ENCODE measurements around the gene USP47. TPM values are rescaled to one million over a fixed set of nuclear protein-coding genes. Genes with fewer than 3 reads are reported as not detected.
A peak's percentile ranks its signal among the peaks of the same experiment; 100 is the strongest.
"Not testable (repeated sequence)": the region's sequence is repeated elsewhere in the genome, so short reads cannot be mapped to it uniquely, and the experiment has no call there.

Gene USP47
- total and polyA plus RNA-seq, 7 experiments from 2014 or later = 42.1 to 72.4 (median 59.1) TPM

DNA sequence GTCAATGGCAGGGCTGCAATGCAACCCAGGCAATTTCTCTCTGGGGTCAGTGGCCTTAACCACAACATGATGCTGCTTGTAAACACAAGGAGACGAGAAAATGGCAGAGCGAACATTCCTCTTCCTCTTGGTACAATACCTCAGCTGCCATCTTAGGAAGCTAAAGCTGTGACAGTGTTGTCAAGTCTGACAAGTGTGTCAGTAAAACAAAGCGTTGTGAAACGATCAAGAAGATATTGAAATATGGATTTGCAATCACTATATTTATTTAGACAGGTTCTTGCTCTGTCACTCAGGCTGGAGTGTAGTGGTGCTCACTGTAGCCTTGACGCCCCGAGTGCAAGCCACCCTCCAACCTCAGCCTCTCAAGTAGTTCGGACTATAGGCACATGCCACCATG lies 14.5 kb upstream of the USP47 start:
- ChIA-PET POLR2A (interaction anchor here (0.7 to 1.5 kb wide), 2 partner anchors 10 to 14 kb away, joined by 3 to 4 read pairs; partner anchors contain the start of gene USP47), CTCF (interaction anchor here (1.0 to 1.4 kb wide), 2 partner anchors 28 kb away, joined by 4 to 6 read pairs; no protein-coding TSS in a partner anchor)
- no peak for ATAC-seq
- no peak overlapping the region for H3K27ac Mint-ChIP-seq
- Histone ChIP-seq H3K4me3 (ENCODE audit: low read length) (no peak overlapping the region), H3K27ac (ENCODE audit: low read depth, low read length) (no peak overlapping the region), H3K9me3 (ENCODE audit: control insufficient read depth in 2 of 3, low read length in 3 of 3) (no peaks in the 10 kb centered on the region), H3K27me3 (ENCODE audit: control insufficient read depth in 2 of 2, insufficient read depth in 2 of 2, low read length in 2 of 2) (no peaks in the 10 kb centered on the region), H3K4me1 (ENCODE audit: control insufficient read depth in 2 of 2, insufficient read depth in 2 of 2, low read length in 2 of 2) (no peaks in the 10 kb centered on the region), H3K36me3 (ENCODE audit: control insufficient read depth in 2 of 3, insufficient read depth in 3 of 3, low read length in 3 of 3) (no peaks in the 10 kb centered on the region)
- peaks cover 0 to 6% (median 0%) of the 10 kb centered on the region in 5 donors for H3K36me3 Mint-ChIP-seq
- intact Hi-C loops (cut with micrococcal nuclease) = no loop called here
- peaks cover 0 to 11% (median 5%) of the 10 kb centered on the region in 11 donors for H3K9me3 Mint-ChIP-seq
- no peak overlapping the region for H3K4me3 Mint-ChIP-seq
- H3K27me3 Mint-ChIP-seq = peaks cover 0 to 15% (median 0%) of the 10 kb centered on the region in 5 donors
- H3K4me1 Mint-ChIP-seq = peaks cover 0 to 4% (median 0%) of the 10 kb centered on the region in 7 donors
- DNase-seq = no peak

DNA sequence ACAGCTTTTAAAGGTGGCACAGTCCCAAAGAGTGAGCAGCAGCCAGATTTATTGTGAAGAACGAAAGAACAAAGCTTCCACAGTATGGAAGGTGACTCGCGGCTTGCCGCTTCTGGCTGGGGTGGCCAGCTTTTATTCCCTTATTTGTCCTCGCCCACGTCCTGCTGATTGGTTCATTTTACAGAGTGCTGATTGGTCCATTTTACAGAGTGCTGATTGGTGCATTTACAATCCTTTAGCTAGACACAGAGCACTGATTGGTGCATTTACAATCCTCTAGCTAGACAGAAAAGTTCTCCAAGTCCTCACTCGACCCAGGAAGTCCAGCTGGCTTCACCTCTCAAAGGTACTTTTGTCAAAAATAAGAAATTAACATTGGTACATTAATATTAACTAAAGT lies 10.4 kb upstream of the USP47 start:
- H3K36me3 Mint-ChIP-seq; H3K4me3 Mint-ChIP-seq; H3K9me3 Mint-ChIP-seq; POLR2A ChIA-PET; H3K4me1 Mint-ChIP-seq; H3K27me3 ChIP-seq (ENCODE audit: control insufficient read depth in 2 of 2, insufficient read depth in 2 of 2, low read length in 2 of 2); CTCF ChIA-PET; H3K9me3 ChIP-seq (ENCODE audit: control insufficient read depth in 2 of 3, low read length in 3 of 3); H3K27ac Mint-ChIP-seq; ATAC-seq; intact Hi-C loops (cut with micrococcal nuclease); H3K4me1 ChIP-seq (ENCODE audit: control insufficient read depth in 2 of 2, insufficient read depth in 2 of 2, low read length in 2 of 2); DNase-seq; H3K27ac ChIP-seq (ENCODE audit: low read depth, low read length); H3K4me3 ChIP-seq (ENCODE audit: low read length); H3K36me3 ChIP-seq (ENCODE audit: control insufficient read depth in 2 of 3, insufficient read depth in 3 of 3, low read length in 3 of 3): not testable (repeated sequence)
- H3K27me3 Mint-ChIP-seq = peaks cover 0 to 32% (median 3%) of the 10 kb centered on the region in 5 donors

GRCh38 chr11:11836676-11837231 lies 5.0 kb upstream of the USP47 start:
- Mint-ChIP-seq H3K4me3 (no peak overlapping the region), H3K27me3 (peaks cover 5 to 36% (median 13%) of the 10 kb centered on the region in 5 donors), H3K27ac (no peak overlapping the region), H3K9me3 (peaks cover 0 to 2% (median 0%) of the 10 kb centered on the region in 11 donors), H3K36me3 (peaks cover 0 to 3% (median 0%) of the 10 kb centered on the region in 5 donors), H3K4me1 (peaks cover 0 to 4% (median 0%) of the 10 kb centered on the region in 7 donors)
- H3K27me3 ChIP-seq (ENCODE audit: control insufficient read depth in 2 of 2, insufficient read depth in 2 of 2, low read length in 2 of 2) = no peaks in the 10 kb centered on the region
- no peak overlapping the region for H3K27ac ChIP-seq (ENCODE audit: low read depth, low read length)
- POLR2A ChIA-PET = interaction anchor here (0.6 kb wide), 1 partner anchor 9 kb away, joined by 3 read pairs; no protein-coding TSS in a partner anchor
- ATAC-seq (no peak), DNase-seq (no peak)
- peaks cover 0 to 3% of the 10 kb centered on the region in 2 donors for H3K4me1 ChIP-seq (ENCODE audit: control insufficient read depth in 2 of 2, insufficient read depth in 2 of 2, low read length in 2 of 2)
- H3K36me3 ChIP-seq (ENCODE audit: control insufficient read depth in 2 of 3, insufficient read depth in 3 of 3, low read length in 3 of 3) = no peaks in the 10 kb centered on the region
- CTCF ChIA-PET = no interaction called here
- intact Hi-C loops (cut with micrococcal nuclease) = no loop called here
- no peaks in the 10 kb centered on the region for H3K9me3 ChIP-seq (ENCODE audit: control insufficient read depth in 2 of 3, low read length in 3 of 3)
- no peak overlapping the region for H3K4me3 ChIP-seq (ENCODE audit: low read length)

- no peak overlapping the region for H3K4me3 ChIP-seq (ENCODE audit: low read length)
- no peak overlapping the region for H3K27ac Mint-ChIP-seq
- DNase-seq (no peak), ATAC-seq (no peak)
- no peaks in the 10 kb centered on the region for H3K9me3 ChIP-seq (ENCODE audit: control insufficient read depth in 2 of 3, low read length in 3 of 3)
- H3K36me3 ChIP-seq (ENCODE audit: control insufficient read depth in 2 of 3, insufficient read depth in 3 of 3, low read length in 3 of 3) = peaks cover 0 to 6% (median 0%) of the 10 kb centered on the region in 3 experiments
- peaks cover 0 to 2% (median 0%) of the 10 kb centered on the region in 11 donors for H3K9me3 Mint-ChIP-seq
- H3K4me3 Mint-ChIP-seq = peak overlapping the region in 2 of 10 donors; percentile 35 to 42
- H3K4me1 ChIP-seq (ENCODE audit: control insufficient read depth in 2 of 2, insufficient read depth in 2 of 2, low read length in 2 of 2) = peaks cover 11 to 15% of the 10 kb centered on the region in 2 donors
- H3K4me1 Mint-ChIP-seq = peaks cover 0 to 4% (median 3%) of the 10 kb centered on the region in 7 donors
- H3K27me3 ChIP-seq (ENCODE audit: control insufficient read depth in 2 of 2, insufficient read depth in 2 of 2, low read length in 2 of 2) = no peaks in the 10 kb centered on the region
- intact Hi-C loops (cut with micrococcal nuclease) = loop anchor here (5.0 to 10.0 kb wide), 13 partner anchors 58 to 1828 kb away; partner anchors contain the start of genes AMPD3 (in 2 of the 2), BMAL1 (in 2 of the 2), BTBD10 (in 1 of the 2) and CTR9 (in 1 of the 2)
- H3K27ac ChIP-seq (ENCODE audit: low read depth, low read length) = no peak overlapping the region
- H3K36me3 Mint-ChIP-seq = peaks cover 0 to 3% (median 0%) of the 10 kb centered on the region in 5 donors
- H3K27me3 Mint-ChIP-seq = peaks cover 5 to 27% (median 13%) of the 10 kb centered on the region in 5 donors
- ChIA-PET CTCF (no interaction called here), POLR2A (interaction anchor here (4.2 kb wide), 1 partner anchor 1031 kb away, joined by 35 read pairs; the partner anchor contains the start of gene EIF4G2)
Measured at GRCh38 chr11:11839718-11840117, 2.1 kb upstream of the USP47 start.

GRCh38 chr11:11841116-11841722 lies 553 bp upstream of the USP47 start:
- intact Hi-C loops (cut with micrococcal nuclease) = loop anchor here (1.0 to 10.0 kb wide), 15 partner anchors 8 to 1826 kb away; partner anchors contain the start of genes AMPD3 (in 2 of the 2), BMAL1 (in 2 of the 2), BTBD10 (in 1 of the 2) and CTR9 (in 1 of the 2)
- Histone ChIP-seq H3K27me3 (ENCODE audit: control insufficient read depth in 2 of 2, insufficient read depth in 2 of 2, low read length in 2 of 2) (no peaks in the 10 kb centered on the region), H3K4me1 (ENCODE audit: control insufficient read depth in 2 of 2, insufficient read depth in 2 of 2, low read length in 2 of 2) (peaks cover 26 to 30% of the 10 kb centered on the region in 2 donors), H3K27ac (ENCODE audit: low read depth, low read length) (peak overlapping the region; percentile 100), H3K36me3 (ENCODE audit: control insufficient read depth in 2 of 3, insufficient read depth in 3 of 3, low read length in 3 of 3) (peaks cover 0 to 6% (median 0%) of the 10 kb centered on the region in 3 experiments), H3K9me3 (ENCODE audit: control insufficient read depth in 2 of 3, low read length in 3 of 3) (no peaks in the 10 kb centered on the region), H3K4me3 (ENCODE audit: low read length) (peak overlapping the region; percentile 76)
- ChIA-PET CTCF (interaction anchor here (0.6 to 2.6 kb wide), 3 partner anchors 8 to 980 kb away, joined by 3 to 8 read pairs (median 5); no protein-coding TSS in a partner anchor), POLR2A (interaction anchor here (0.6 to 4.2 kb wide), 9 partner anchors 10 to 1446 kb away, joined by 3 to 35 read pairs (median 5); partner anchors contain the start of genes EIF4G2 and ZBED5)
- Mint-ChIP-seq H3K27ac (peak overlapping the region in 1 of 9 donors; percentile 64), H3K27me3 (peaks cover 4 to 21% (median 13%) of the 10 kb centered on the region in 5 donors), H3K4me3 (peak overlapping the region in 1 of 10 donors; percentile 59), H3K36me3 (peaks cover 0 to 3% (median 0%) of the 10 kb centered on the region in 5 donors), H3K9me3 (peaks cover 0 to 2% (median 0%) of the 10 kb centered on the region in 11 donors), H3K4me1 (peaks cover 0 to 19% (median 3%) of the 10 kb centered on the region in 7 donors)
- no peak for ATAC-seq
- peak in 1 of 9 donors; percentile 14 for DNase-seq

- no peaks in the 10 kb centered on the region for H3K36me3 Mint-ChIP-seq
- Histone ChIP-seq H3K4me1 (ENCODE audit: control insufficient read depth in 2 of 2, insufficient read depth in 2 of 2, low read length in 2 of 2) (peaks cover 27 to 37% of the 10 kb centered on the region in 2 donors), H3K4me3 (ENCODE audit: low read length) (peak overlapping the region; percentile 76), H3K36me3 (ENCODE audit: control insufficient read depth in 2 of 3, insufficient read depth in 3 of 3, low read length in 3 of 3) (peaks cover 0 to 6% (median 0%) of the 10 kb centered on the region in 3 experiments), H3K27ac (ENCODE audit: low read depth, low read length) (peak overlapping the region; percentile 100), H3K27me3 (ENCODE audit: control insufficient read depth in 2 of 2, insufficient read depth in 2 of 2, low read length in 2 of 2) (no peaks in the 10 kb centered on the region), H3K9me3 (ENCODE audit: control insufficient read depth in 2 of 3, low read length in 3 of 3) (no peaks in the 10 kb centered on the region)
- CTCF ChIA-PET = interaction anchor here (0.8 to 2.6 kb wide), 4 partner anchors 12 to 1092 kb away, joined by 3 to 8 read pairs (median 4); partner anchors contain the start of gene CTR9
- peaks cover 0 to 11% (median 10%) of the 10 kb centered on the region in 5 donors for H3K27me3 Mint-ChIP-seq
- no peak overlapping the region for H3K27ac Mint-ChIP-seq
- intact Hi-C loops (cut with micrococcal nuclease) = loop anchor here (1.0 to 10.0 kb wide), 24 partner anchors 14 to 1825 kb away; partner anchors contain the start of genes AMPD3 (in 2 of the 2), BMAL1 (in 2 of the 2), BTBD10 (in 2 of the 2) and CTR9 (in 2 of the 2)
- H3K4me3 Mint-ChIP-seq = no peak overlapping the region
- peak; percentile 73 for ATAC-seq
- peaks cover 0 to 32% (median 3%) of the 10 kb centered on the region in 7 donors for H3K4me1 Mint-ChIP-seq
- POLR2A ChIA-PET = interaction anchor here (0.6 to 4.2 kb wide), 15 partner anchors 8 to 1086 kb away, joined by 3 to 35 read pairs (median 4); partner anchors contain the start of genes EIF4G2 and ZBED5
- peaks cover 0 to 2% (median 0%) of the 10 kb centered on the region in 11 donors for H3K9me3 Mint-ChIP-seq
- DNase-seq = peak in 7 of 9 donors; percentile 66 to 81 (median 75)
Measured at GRCh38 chr11:11842421-11843008, 743 bp downstream of the USP47 start.

Data from naive thymus-derived CD4-positive, alpha-beta T cell (primary cell).